Measurements from ENCODE around the gene GTF3C5.

GTF3C5 gene

DNA sequence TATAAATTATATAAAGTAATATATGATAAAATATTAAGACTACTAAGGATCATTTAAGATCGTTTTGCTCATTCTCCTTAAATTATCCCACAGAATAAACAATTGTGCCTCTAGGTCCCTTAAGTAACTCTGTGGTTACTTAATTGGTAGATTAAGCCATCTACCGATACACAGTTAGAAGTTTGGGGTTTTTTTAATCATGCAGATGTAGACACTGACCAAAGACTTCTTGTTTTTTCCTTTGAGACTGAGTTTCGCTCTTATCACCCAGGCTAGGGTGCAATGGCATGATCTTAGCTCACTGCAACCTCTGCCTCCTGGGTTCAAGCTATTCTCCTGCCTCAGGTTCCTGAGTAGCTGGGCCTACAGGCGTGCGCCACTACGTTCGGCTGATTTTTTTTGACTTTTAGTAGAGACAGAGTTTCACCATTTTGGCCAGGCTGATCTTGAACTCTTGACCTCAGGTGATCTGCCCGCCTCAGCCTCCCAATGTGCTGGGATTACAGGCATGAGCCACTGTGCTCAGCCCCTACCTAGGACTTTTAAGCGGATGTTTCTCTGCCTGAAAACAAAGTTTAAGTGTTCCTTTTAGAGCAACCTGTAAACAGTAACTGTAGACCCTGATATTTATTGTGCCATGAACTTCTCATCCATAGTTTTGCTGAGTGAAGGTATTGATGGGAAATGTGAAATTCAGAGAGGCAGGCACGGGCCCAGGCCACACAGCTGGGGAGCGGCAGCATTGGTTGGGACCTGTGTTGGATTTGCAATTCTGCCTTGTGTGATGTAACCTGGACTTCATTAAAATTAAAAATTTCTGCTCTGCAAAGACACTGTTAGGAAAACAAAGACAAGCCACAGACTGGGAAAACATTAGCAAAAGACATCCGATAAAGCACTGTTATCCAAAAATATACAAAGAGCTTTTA, 42.6 kb downstream of the GTF3C5 start:
- TF ChIP-seq, protein P1, sequence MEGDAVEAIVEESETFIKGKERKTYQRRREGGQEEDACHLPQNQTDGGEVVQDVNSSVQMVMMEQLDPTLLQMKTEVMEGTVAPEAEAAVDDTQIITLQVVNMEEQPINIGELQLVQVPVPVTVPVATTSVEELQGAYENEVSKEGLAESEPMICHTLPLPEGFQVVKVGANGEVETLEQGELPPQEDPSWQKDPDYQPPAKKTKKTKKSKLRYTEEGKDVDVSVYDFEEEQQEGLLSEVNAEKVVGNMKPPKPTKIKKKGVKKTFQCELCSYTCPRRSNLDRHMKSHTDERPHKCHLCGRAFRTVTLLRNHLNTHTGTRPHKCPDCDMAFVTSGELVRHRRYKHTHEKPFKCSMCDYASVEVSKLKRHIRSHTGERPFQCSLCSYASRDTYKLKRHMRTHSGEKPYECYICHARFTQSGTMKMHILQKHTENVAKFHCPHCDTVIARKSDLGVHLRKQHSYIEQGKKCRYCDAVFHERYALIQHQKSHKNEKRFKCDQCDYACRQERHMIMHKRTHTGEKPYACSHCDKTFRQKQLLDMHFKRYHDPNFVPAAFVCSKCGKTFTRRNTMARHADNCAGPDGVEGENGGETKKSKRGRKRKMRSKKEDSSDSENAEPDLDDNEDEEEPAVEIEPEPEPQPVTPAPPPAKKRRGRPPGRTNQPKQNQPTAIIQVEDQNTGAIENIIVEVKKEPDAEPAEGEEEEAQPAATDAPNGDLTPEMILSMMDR (IDR thresholded peaks at IDR 0.05): no peak

DNA sequence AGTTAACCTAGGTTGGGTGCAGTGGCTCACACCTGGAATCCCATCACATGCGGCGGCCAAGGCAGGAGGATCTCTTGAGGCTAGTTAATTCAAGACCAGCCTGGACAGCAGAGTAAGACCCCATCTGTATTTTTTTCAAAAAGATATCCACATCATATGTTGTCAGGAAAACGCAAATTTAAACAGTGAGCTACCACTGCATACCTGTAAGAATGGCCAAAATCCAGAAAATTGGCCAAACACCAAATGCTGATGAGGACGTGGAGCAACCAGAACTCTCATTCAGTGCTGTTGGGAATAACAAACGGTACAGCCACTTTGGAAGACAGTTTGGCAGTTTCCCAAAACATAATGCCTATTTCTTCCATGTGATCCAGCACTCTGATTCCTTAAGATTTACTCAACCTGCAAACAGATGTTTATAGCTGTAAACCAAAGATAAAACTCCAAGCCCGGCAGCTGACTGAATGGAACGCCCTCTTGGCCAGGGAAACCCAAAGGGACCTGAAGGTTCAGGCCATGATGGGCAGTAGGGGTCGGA, 43.4 kb downstream of the GTF3C5 start:
- TF ChIP-seq, protein P1 (IDR thresholded peaks at IDR 0.05): no peak

DNA sequence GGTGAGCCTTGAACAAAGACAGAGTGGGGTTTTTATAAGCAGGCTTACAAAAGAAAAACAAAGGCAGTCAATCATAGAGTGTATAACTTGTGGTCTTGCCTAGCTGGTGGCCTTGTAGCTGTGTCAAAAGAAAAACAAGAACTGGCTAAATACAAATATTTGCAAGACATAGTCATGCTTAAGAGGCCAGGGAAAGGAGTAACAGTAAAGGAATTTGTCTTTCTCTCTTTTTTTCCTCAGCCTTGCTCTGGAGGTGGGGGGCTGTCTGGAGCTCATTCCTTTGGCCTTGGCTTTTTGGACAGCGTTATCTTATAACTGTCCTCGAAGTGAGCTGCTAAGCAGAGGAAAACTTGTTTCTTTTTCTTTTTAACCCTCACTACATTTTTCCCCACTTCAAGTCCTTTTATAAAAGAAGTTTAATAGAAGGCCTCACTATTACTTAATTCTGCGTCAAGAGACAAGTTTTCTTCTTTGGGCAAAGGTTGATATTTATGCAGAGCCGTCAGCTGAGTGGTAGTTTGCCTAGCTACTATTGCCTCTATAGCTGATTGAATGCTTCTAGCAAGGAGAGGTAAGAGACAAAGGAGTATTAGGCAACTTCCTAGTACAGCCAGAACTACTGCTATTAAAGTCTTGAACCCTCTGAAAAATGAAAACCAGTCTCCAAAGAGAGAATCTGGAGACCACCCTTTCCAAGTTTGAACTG, 45.3 kb downstream of the GTF3C5 start:
- TF ChIP-seq, protein P1 (IDR thresholded peaks at IDR 0.05): no peak

DNA sequence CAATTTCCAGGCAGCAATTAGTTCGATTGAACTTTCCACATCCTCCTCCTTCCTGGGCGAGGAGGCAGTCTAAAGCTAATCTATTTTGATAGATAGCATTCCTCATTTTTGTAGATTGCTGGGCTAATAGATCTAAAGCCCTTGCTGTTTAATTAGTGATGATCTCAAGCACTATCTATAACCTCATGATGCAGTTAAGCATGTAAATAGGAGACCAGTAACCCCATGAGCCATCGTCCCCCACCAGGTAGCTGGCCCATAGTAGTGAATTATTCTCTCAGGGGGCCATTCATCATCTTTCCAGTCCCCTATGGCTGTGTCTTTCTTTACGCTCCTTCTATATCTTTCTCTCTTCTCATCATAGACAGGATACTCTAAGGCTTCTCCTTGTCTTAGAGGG, 45.9 kb downstream of the GTF3C5 start:
- TF ChIP-seq, protein P1 (IDR thresholded peaks at IDR 0.05): no peak

DNA sequence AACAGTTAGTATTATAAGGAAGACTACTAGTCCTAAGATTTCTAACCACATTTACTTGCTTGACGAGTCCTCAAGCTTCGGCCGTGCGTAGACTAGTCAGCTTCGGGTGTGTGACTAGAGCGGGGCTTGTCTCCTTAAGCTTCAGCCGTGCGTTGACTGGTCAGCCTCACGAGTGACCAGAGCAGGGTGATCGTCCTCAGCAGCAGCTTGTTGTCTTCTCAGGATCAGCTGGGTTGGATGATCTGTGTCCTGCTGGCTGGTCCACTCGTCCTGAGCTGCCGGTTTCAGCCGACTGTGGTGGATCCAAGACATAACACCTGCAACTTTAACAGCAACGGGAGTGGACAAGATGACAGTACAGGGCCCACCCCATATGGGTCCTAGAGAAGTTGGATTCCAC, 47.7 kb downstream of the GTF3C5 start:
- TF ChIP-seq, protein P1 (IDR thresholded peaks at IDR 0.05): no peak

DNA sequence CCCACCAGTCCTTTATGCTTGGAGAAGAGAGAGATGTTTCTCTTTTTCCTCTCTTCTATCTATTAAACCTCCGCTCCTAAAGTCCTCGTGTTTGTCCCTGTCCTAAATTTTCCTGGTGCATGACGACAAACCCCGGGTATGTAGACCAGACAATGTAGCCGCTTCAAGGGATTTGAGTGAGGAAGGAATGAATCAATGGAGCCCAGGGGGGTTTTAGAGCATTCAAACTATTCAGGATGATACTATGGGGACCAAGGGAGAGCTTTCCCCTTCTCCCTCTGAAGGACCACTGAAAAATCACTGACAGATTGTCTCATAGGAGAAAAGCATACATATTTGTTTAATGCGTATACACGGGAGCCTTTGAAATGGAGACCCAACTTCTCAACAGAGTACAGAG, 49.4 kb downstream of the GTF3C5 start:
- TF ChIP-seq, protein P1 (IDR thresholded peaks at IDR 0.05): no peak

DNA sequence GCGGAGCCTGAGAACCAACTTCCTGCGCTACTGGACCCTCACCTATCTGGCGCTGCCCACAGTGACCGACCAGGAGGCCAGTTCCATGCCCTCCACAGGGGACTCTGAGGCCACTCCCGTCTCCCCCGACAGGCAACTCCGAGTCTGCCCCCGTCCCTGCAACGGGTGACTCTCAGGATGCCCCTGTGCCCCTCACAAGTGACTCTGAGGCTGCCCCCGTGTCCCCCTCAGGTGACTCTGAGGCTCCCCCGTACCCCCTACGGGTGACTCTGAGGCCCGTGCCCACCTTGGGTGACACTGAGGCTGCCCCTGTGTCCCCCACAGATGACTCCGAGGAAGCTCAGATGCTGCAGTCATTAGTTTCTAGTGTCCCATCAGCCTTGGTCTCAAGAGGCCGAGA, 56.1 kb downstream of the GTF3C5 start:
- TF ChIP-seq, protein P1 (IDR thresholded peaks at IDR 0.05): no peak
